ENCODE measurements around the gene NF1. TPM values are rescaled to one million over a fixed set of nuclear protein-coding genes. Genes with fewer than 3 reads are reported as not detected.

The NF1 gene
- total RNA-seq, 4 donors from 2014 or later, result 61.4 to 81.2 (median 66.6) TPM

- TF ChIP-seq CTCF (IDR thresholded peaks at IDR 0.05; ENCODE audit: low read depth), result no peak
These were observed 199.5 kb downstream of the NF1 start for GRCh38 chr17:31294231-31294630.

- TF ChIP-seq CTCF (IDR thresholded peaks at IDR 0.05; ENCODE audit: low read depth), result no peak
These were observed 200.2 kb downstream of the NF1 start for GRCh38 chr17:31294820-31295488.

GRCh38 chr17:31295489-31295871, 200.7 kb downstream of the NF1 start:
- no peak for TF ChIP-seq CTCF (IDR thresholded peaks at IDR 0.05; ENCODE audit: low read depth)

GRCh38 chr17:31296142-31296541, 201.4 kb downstream of the NF1 start:
- no peak for TF ChIP-seq CTCF (IDR thresholded peaks at IDR 0.05; ENCODE audit: low read depth)

- no peak for TF ChIP-seq CTCF (IDR thresholded peaks at IDR 0.05; ENCODE audit: low read depth)
These were observed 202.3 kb downstream of the NF1 start, which contains the start of gene OMG for GRCh38 chr17:31297090-31297489. OMG (minus strand) TSS chr17:31297239; CDS start chr17:31296331, 908 bp downstream.

GRCh38 chr17:31299624-31300023, 204.8 kb downstream of the NF1 start:
- TF ChIP-seq CTCF (IDR thresholded peaks at IDR 0.05; ENCODE audit: low read depth), result no peak

GRCh38 chr17:31307640-31308039, 212.9 kb downstream of the NF1 start:
- TF ChIP-seq CTCF (IDR thresholded peaks at IDR 0.05; ENCODE audit: low read depth), result no peak

All from subcutaneous adipose tissue (tissue), 4 donors.